ENCODE measurements around the gene DNAJC16. TPM values are rescaled to one million over a fixed set of nuclear protein-coding genes. Genes with fewer than 3 reads are reported as not detected.

DNAJC16 gene
- total and polyA plus RNA-seq, 2 of the 13 experiments (the other 11 are each of a cell fraction or from before 2014, with no cell fraction given), result 11.4 to 15.4 TPM

DNA sequence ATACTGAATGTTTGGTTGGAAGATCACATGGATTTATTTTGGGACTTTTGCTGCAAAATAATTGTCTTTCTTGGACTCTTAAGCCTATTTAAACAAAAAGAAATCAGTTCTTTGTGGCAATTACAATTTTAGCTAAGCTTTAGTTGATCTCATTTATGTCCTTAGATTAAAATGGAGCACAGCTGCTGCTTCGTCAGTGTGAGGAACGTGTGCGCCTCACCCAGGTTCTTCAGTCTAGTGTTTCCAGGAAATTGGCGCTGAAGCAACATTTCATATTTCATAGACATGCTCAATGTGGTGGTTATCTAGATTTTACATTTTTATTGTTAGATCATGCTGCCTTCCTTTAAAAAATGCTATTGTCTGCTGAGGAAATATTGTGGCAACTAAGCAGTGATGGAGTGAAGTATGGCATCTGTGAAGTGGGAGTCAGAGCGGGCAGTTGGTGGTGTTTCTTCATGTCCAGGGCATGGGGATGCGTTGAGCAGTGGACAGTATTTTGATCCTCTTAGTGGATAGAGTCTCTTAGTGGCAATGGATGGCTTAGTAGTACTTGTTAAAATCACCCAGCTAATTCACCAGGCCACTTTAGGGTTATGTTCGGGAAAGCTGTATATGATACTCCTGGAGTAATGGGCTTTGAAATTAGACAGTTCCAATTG lies 96.2 kb downstream of the DNAJC16 start:
- TF ChIP-seq RBM22 (optimal IDR thresholded peaks at IDR 0.05; ENCODE audit: low read length) (peak; percentile 19), HNF4A (CRISPR knock-in tag; IDR thresholded peaks at IDR 0.05) (no peak)
- CTCF ChIA-PET (ENCODE audit: low intra/inter-chr PET ratio, low total read pairs), result no interaction called here
- DNase-seq (ENCODE audit: low spot score), result no peak
- Histone ChIP-seq H3K36me3 (replicated peaks in 1 of 2; ENCODE audit: control insufficient read depth in 1 of 2, insufficient read depth in 2 of 2, low read length in 2 of 2) (peaks cover 11 to 31% of the 10 kb centered on the region in 2 experiments), H3K4me2 (ENCODE audit: low read depth, low read length) (peak overlapping the region; percentile 92), H3K79me2 (ENCODE audit: insufficient read depth, low read length) (peaks cover 93% of the 10 kb centered on the region), H3K27me3 (ENCODE audit: control insufficient read depth in 1 of 2, insufficient read depth in 2 of 2, low read length in 2 of 2) (no peaks in the 10 kb centered on the region; a peak in 1 of 5 replicates), H3K4me3 (replicated peaks in 1 of 3; ENCODE audit: insufficient read depth in 1 of 3, low read depth in 2 of 3, low read length in 3 of 3) (no peak overlapping the region), H4K20me1 (ENCODE audit: insufficient read depth, low read length) (peaks cover 80% of the 10 kb centered on the region), H3K9me3 (ENCODE audit: low read length) (no peaks in the 10 kb centered on the region), H3K9ac (ENCODE audit: insufficient read depth, low read depth, low read length) (no peak overlapping the region), H3K4me1 (ENCODE audit: insufficient read depth, low read length) (peaks cover 81% of the 10 kb centered on the region), H3K27ac (ENCODE audit: extremely low read length, insufficient read depth, low read length) (no peak overlapping the region), H2AFZ (ENCODE audit: low read length) (no peak overlapping the region)
- FAIRE-seq, result no peak
- BruUV-seq (replicated peaks), result no TSS peak
- ATAC-seq, result no peak
- POLR2A ChIA-PET, result no interaction called here
- in situ Hi-C loops (cut with HindIII; ENCODE audit: extremely low pct_ligation_motif_present, low pct_unique_long_range_greater_than_20kb), result no loop called here
- WGBS (ENCODE audit: low lambda C conversion rate), result 93% methylated on average over 7 of the region's 7 CpGs
- intact Hi-C loops (cut with micrococcal nuclease; ENCODE audit: unreplicated experiment), result loop anchor here (10.0 kb wide), 1 partner anchor 62 kb away; the partner anchor contains the start of gene PLEKHM2

DNA sequence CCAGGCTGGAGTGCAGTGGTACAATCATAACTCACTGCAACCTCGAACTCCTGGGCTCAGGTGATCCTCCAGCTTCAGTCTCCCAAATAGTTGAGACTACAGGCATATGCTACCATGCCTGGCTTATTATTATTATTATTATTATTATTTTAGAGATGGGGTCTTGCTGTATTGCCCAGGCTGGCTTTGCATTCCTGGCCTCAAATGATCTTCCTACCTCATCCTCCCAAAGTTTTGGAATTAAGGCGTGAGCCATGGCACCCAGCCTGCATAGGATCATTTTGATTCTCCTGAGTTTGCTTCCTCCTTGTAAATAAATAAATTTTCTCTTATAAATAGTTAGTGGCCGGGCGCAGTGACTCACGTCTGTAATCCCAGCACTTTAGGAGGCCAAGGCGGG lies 96.8 kb downstream of the DNAJC16 start:
- TF ChIP-seq ZNF121 (CRISPR knock-in tag; IDR thresholded peaks at IDR 0.05), result peak; percentile 33; the same call in 1 of the 2 replicates
- no peak for TF ChIP-seq ZNF362 (CRISPR knock-in tag; IDR thresholded peaks at IDR 0.05; ENCODE audit: borderline replicate concordance)
- WGBS (ENCODE audit: low lambda C conversion rate), result 86% methylated on average over 6 of the region's 6 CpGs

More for the DNA sequence above, 96.8 kb downstream of the DNAJC16 start:
- ChIA-PET CTCF (ENCODE audit: low intra/inter-chr PET ratio, low total read pairs) (no interaction called here), POLR2A (interaction anchor here (1.1 kb wide), 1 partner anchor 10 kb away, joined by 3 read pairs; no protein-coding TSS in a partner anchor)
- Histone ChIP-seq H2AFZ (ENCODE audit: low read length) (no peak overlapping the region), H4K20me1 (ENCODE audit: insufficient read depth, low read length) (peaks cover 86% of the 10 kb centered on the region), H3K4me1 (ENCODE audit: insufficient read depth, low read length) (peaks cover 81% of the 10 kb centered on the region), H3K9ac (ENCODE audit: insufficient read depth, low read depth, low read length) (no peak overlapping the region), H3K36me3 (replicated peaks in 1 of 2; ENCODE audit: control insufficient read depth in 1 of 2, insufficient read depth in 2 of 2, low read length in 2 of 2) (peaks cover 11 to 37% of the 10 kb centered on the region in 2 experiments), H3K27me3 (ENCODE audit: control insufficient read depth in 1 of 2, insufficient read depth in 2 of 2, low read length in 2 of 2) (no peaks in the 10 kb centered on the region), H3K79me2 (ENCODE audit: insufficient read depth, low read length) (peaks cover 93% of the 10 kb centered on the region), H3K4me3 (replicated peaks in 1 of 3; ENCODE audit: insufficient read depth in 1 of 3, low read depth in 2 of 3, low read length in 3 of 3) (no peak overlapping the region), H3K9me3 (ENCODE audit: low read length) (no peaks in the 10 kb centered on the region), H3K27ac (ENCODE audit: extremely low read length, insufficient read depth, low read length) (no peak overlapping the region), H3K4me2 (ENCODE audit: low read depth, low read length) (no peak overlapping the region)
- in situ Hi-C loops (cut with HindIII; ENCODE audit: extremely low pct_ligation_motif_present, low pct_unique_long_range_greater_than_20kb), result no loop called here
- DNase-seq (ENCODE audit: low spot score), result no peak
- no peak for ATAC-seq
- intact Hi-C loops (cut with micrococcal nuclease; ENCODE audit: unreplicated experiment), result loop anchor here (10.0 kb wide), 1 partner anchor 61 kb away; the partner anchor contains the start of gene PLEKHM2
- FAIRE-seq, result no peak
- BruUV-seq (replicated peaks), result no TSS peak

Data from HepG2 (cell line).